CD4-positive, alpha-beta T cell (primary cell): ENCODE results near the gene KCNC2. TPM values are rescaled to one million over a fixed set of nuclear protein-coding genes. Genes with fewer than 3 reads are reported as not detected.

ENCODE experiments used
- ATAC-seq: fragments of 200-7000 bp; cut with Tn5 transposase; one replicate; pipeline ENCODE4 v1.10.0; 2022; ENCODE audit warnings: mild to moderate bottlenecking; ENCODE audit not compliant: poor library complexity
- CTCF ChIA-PET: fragments of 350-600 bp; sonication (Branson Sonifier 250); formaldehyde crosslinking; loops from one replicate; lab custom pipeline; 2021; ENCODE audit warnings: antibody characterized with exemption, inconsistent platforms; lab: Charles Lee
- POLR2A ChIA-PET: fragments of 350-600 bp; sonication (Branson Sonifier 250); formaldehyde crosslinking; loops from one replicate; lab custom pipeline; 2021; ENCODE audit warnings: antibody characterized with exemption, inconsistent platforms; lab: Charles Lee
- DNase-seq, 14 experiments: peaks; one replicate each; pipeline ENCODE4 v3.0.0-alpha.2; 2013 to 2020; ENCODE audit warnings: mixed read lengths in 2 of 14
- H3K27ac ChIP-seq, 2 donors: one replicate each; pipeline versions ENCODE4 v1.5.1 to v1.7.0; 2013; ENCODE audit warnings: low read length in 2 of 2, low read depth in 1 of 2, mild to moderate bottlenecking in 1 of 2
- H3K27me3 ChIP-seq, 2 experiments: 1 replicate in 1 of 2; 2 replicates in 1 of 2; pipeline versions ENCODE4 v1.6.1 to v1.7.0; 2013; ENCODE audit warnings: low read length in 2 of 2, control low read depth in 1 of 2, mild to moderate bottlenecking in 1 of 2, moderate library complexity in 1 of 2; ENCODE audit not compliant: insufficient read depth in 2 of 2, control insufficient read depth in 1 of 2
- H3K36me3 ChIP-seq: one replicate; pipeline ENCODE4 v1.6.1; 2013; ENCODE audit warnings: low read length, control low read depth; ENCODE audit not compliant: insufficient read depth
- H3K4me1 ChIP-seq: one replicate; pipeline ENCODE4 v1.6.1; 2013; ENCODE audit warnings: low read length, control low read depth; ENCODE audit not compliant: insufficient read depth
- H3K4me3 ChIP-seq: one replicate; pipeline ENCODE4 v1.5.1; 2013; ENCODE audit warnings: mild to moderate bottlenecking, low read length, moderate library complexity
- H3K9me3 ChIP-seq, 2 experiments: 1 replicate in 1 of 2; 2 replicates in 1 of 2; pipeline versions ENCODE4 v1.6.1 to v1.7.0; 2013; ENCODE audit warnings: low read length in 2 of 2, mild to moderate bottlenecking in 2 of 2, control low read depth in 1 of 2, moderate library complexity in 1 of 2; ENCODE audit not compliant: control insufficient read depth in 1 of 2, insufficient read depth in 1 of 2
- H3K27ac Mint-ChIP-seq: one replicate; pipeline ENCODE4 v1.8.0; 2020; ENCODE audit warnings: mixed read lengths
- H3K27me3 Mint-ChIP-seq: one replicate; pipeline ENCODE4 v1.8.0; 2021; ENCODE audit warnings: mixed read lengths
- H3K36me3 Mint-ChIP-seq: one replicate; pipeline ENCODE4 v1.8.0; 2021; ENCODE audit warnings: low read depth, mixed read lengths
- H3K4me1 Mint-ChIP-seq: one replicate; pipeline ENCODE4 v1.8.0; 2021; ENCODE audit warnings: low read depth, mixed read lengths
- H3K4me3 Mint-ChIP-seq: one replicate; pipeline ENCODE4 v1.8.0; 2020; ENCODE audit warnings: mild to moderate bottlenecking, mixed read lengths
- H3K9me3 Mint-ChIP-seq: one replicate; pipeline ENCODE4 v1.8.0; 2020; ENCODE audit warnings: mixed read lengths
- CTCF ChIP-seq: fragments of 200-600 bp; IDR thresholded peaks from one replicate; pipeline ENCODE4 v1.8.0; 2022; ENCODE audit warnings: antibody characterized with exemption, mild to moderate bottlenecking
- intact Hi-C, 2 experiments: fragments of 100-400 bp; cut with DNase I in 1 of 2; cut with micrococcal nuclease in 1 of 2; formaldehyde crosslinking; loops; one replicate each; pipeline versions ENCODE4 v1.15.1 to v1.9.0; 2023 to 2025; cut with DNase I, micrococcal nuclease
- total RNA-seq, 174 experiments: library from RNA in 2 of 174; stranded (reverse) in 2 of 174; gene quantifications; one replicate each; pipeline ENCODE4 v1.2.3 and lab custom pipeline; 2021 to 2026

The KCNC2 gene
- total RNA-seq, 2 experiments from 2014 or later: not detected

GRCh38 chr12:75129275-75129674 is 80.4 kb downstream of the KCNC2 start:
- ChIA-PET CTCF (no interaction called here), POLR2A (no interaction called here)
- H3K9me3 ChIP-seq: no peaks in the 10 kb centered on the region
- H3K27ac ChIP-seq: no peak overlapping the region
- no peaks in the 10 kb centered on the region for H3K36me3 ChIP-seq
- H3K27me3 ChIP-seq: no peaks in the 10 kb centered on the region
- ATAC-seq: no peak
- intact Hi-C loops: no loop called here
- Mint-ChIP-seq H3K27me3 (no peaks in the 10 kb centered on the region), H3K4me1 (no peaks in the 10 kb centered on the region), H3K4me3 (no peak overlapping the region), H3K9me3 (no peaks in the 10 kb centered on the region), H3K36me3 (no peaks in the 10 kb centered on the region), H3K27ac (no peak overlapping the region)
- H3K4me1 ChIP-seq: no peaks in the 10 kb centered on the region
- no peak for DNase-seq
- H3K4me3 ChIP-seq: no peak overlapping the region
- TF ChIP-seq CTCF: no peak

- no peak for DNase-seq
- ChIA-PET CTCF (no interaction called here), POLR2A (no interaction called here)
- no peak for ATAC-seq
- TF ChIP-seq CTCF: no peak
- intact Hi-C loops: no loop called here
- Histone ChIP-seq H3K36me3 (no peaks in the 10 kb centered on the region), H3K9me3 (no peaks in the 10 kb centered on the region), H3K4me1 (no peaks in the 10 kb centered on the region), H3K27me3 (no peaks in the 10 kb centered on the region), H3K27ac (no peak overlapping the region), H3K4me3 (no peak overlapping the region)
- Mint-ChIP-seq H3K27me3 (no peaks in the 10 kb centered on the region), H3K9me3 (no peaks in the 10 kb centered on the region), H3K36me3 (no peaks in the 10 kb centered on the region), H3K4me1 (no peaks in the 10 kb centered on the region), H3K27ac (no peak overlapping the region), H3K4me3 (no peak overlapping the region)
These were observed 88.5 kb downstream of the KCNC2 start for GRCh38 chr12:75121036-75121705.

GRCh38 chr12:75120311-75120711 is 89.3 kb downstream of the KCNC2 start:
- POLR2A ChIA-PET: no interaction called here

More at GRCh38 chr12:75120311-75120711, 89.3 kb downstream of the KCNC2 start:
- H3K27me3 Mint-ChIP-seq: no peaks in the 10 kb centered on the region
- DNase-seq (no peak), ATAC-seq (no peak)
- Histone ChIP-seq H3K9me3 (no peaks in the 10 kb centered on the region), H3K27me3 (no peaks in the 10 kb centered on the region), H3K27ac (no peak overlapping the region), H3K36me3 (no peaks in the 10 kb centered on the region), H3K4me3 (no peak overlapping the region), H3K4me1 (no peaks in the 10 kb centered on the region)
- H3K4me3 Mint-ChIP-seq: no peak overlapping the region
- H3K36me3 Mint-ChIP-seq: no peaks in the 10 kb centered on the region
- H3K9me3 Mint-ChIP-seq: no peaks in the 10 kb centered on the region
- CTCF ChIA-PET: no interaction called here
- intact Hi-C loops: no loop called here
- no peaks in the 10 kb centered on the region for H3K4me1 Mint-ChIP-seq
- TF ChIP-seq CTCF: no peak
- H3K27ac Mint-ChIP-seq: no peak overlapping the region
